ENCODE results near the gene UCKL1.

DNA sequence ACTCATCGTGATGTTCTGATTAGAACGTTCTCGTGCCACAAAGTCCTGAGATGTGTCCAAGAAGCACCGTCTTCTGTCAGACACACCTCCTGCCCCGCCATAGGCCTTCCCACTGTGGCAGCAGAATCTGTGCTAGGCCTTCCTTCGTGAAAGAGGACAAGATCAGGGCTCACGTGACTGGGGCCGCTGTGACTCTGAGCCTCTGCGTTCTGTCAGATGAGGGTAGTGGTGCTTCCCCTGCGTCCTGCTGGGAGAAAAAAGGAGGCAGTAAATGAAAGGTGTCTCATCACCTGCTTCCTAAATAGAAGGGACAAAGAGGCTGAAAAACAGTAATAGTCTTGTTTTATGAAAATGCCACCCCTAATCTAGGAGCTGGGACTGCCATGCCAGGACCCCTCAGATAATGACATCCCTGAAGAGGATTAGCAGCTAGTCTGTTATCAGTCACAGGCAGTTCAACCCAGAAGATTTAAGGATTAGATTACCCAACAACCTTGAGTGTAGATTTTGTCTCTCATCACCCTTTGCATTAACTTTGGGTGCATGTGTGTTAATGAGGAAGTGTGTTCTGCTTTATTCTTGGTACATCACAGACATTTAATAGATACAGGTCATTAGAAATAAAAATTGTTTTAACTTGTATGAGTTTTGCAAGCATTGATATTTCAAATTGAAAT is 57.2 kb downstream of the UCKL1 start:
- TF ChIP-seq, protein P1, sequence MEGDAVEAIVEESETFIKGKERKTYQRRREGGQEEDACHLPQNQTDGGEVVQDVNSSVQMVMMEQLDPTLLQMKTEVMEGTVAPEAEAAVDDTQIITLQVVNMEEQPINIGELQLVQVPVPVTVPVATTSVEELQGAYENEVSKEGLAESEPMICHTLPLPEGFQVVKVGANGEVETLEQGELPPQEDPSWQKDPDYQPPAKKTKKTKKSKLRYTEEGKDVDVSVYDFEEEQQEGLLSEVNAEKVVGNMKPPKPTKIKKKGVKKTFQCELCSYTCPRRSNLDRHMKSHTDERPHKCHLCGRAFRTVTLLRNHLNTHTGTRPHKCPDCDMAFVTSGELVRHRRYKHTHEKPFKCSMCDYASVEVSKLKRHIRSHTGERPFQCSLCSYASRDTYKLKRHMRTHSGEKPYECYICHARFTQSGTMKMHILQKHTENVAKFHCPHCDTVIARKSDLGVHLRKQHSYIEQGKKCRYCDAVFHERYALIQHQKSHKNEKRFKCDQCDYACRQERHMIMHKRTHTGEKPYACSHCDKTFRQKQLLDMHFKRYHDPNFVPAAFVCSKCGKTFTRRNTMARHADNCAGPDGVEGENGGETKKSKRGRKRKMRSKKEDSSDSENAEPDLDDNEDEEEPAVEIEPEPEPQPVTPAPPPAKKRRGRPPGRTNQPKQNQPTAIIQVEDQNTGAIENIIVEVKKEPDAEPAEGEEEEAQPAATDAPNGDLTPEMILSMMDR (conservative IDR thresholded peaks at IDR 0.05), result no peak
- TF ChIP-seq EZH2 (IDR thresholded peaks at IDR 0.05; ENCODE audit: low read depth), result no peak

Measured in PC-9 (cell line).